HG03460 (cell line): ENCODE data around the gene USHBP1.
"Not testable (repeated sequence)": the region's sequence is repeated elsewhere in the genome, so short reads cannot be mapped to it uniquely, and the experiment has no call there.

Experiments
- ATAC-seq: cut with Tn5 transposase; IDR thresholded peaks from one replicate; pipeline ENCODE4 v1.9.1; 2021; ENCODE audit not compliant: unreplicated experiment

Gene USHBP1

DNA sequence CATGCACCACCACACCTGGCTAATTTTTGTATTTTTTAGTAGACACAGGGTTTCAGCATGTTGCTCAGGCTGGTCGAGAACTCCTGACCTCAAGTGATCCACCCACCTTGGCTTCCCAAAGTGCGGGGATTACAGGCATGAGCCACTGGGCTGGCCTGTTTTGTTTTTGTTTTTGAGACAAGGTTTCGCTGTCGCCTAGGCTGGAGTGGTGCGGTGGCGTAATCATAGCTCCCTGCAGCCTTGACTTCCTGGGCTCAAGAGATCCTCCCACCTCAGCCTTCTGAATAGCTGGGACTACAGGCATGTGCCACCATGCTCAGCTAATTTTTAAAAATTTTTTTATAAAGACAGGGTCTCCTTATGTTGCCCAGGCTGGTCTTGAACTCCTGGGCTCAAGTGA lies 31.0 kb upstream of the USHBP1 start:
- not testable (repeated sequence) for ATAC-seq

DNA sequence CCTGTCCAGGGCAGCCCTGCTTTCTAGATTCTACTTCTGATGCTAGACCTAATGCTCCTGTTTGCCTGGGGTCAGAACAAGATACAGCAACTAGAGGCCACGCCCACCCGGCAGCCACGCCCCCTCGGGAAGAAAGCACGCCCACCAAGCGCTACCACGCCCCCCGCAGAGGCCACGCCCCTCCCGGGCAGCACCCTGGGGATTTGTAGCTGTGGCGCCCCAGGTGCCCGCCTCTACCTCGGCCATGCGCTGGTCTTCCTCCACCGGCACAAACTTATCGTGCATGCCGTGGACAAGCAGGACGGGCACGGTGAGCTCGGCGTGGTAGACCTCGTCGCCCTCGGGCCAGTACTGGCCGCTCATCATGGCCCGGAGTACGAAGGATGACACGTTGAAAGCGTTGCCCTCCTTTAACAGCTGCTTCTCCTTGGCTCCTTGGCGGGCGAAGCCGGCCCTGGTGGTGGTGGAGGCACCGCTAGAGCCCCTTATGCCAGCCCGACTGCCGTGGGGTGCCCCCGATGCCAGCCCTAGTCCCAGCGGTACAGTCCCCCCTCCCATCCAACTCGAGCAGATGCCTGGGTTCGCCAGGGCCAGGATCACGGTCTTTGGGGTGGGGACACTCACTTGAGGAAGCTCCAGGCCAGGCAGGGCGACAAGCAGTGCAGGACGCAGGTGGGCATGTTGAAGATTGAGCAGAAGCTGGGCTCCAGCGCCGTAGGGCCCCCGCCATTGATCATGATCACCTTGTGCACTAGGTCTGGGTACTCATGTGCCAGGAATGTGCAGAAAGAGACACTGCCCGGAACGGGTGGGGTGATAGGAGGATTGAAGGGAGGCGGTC lies 29.7 kb upstream of the USHBP1 start:
- no peak for ATAC-seq

DNA sequence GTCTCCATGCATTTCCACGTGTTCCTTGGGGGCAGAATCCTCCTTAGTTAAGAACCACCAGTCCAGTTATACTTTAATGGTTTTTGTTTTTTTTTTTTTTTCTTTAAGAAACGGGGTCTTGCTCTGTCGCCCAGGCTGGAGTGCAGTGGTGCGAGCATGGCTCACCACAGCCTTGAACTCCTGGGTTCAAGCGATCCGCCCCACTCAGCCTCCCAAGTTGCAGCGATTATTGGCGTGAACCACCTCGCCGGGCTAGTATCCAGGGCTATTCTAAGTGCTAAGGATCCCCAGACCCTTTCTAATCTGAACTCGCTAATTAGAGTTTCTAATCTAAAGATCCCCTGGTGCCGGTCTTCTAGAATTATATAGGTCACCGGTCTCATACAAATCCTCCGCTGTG lies 29.1 kb upstream of the USHBP1 start:
- no peak for ATAC-seq

DNA sequence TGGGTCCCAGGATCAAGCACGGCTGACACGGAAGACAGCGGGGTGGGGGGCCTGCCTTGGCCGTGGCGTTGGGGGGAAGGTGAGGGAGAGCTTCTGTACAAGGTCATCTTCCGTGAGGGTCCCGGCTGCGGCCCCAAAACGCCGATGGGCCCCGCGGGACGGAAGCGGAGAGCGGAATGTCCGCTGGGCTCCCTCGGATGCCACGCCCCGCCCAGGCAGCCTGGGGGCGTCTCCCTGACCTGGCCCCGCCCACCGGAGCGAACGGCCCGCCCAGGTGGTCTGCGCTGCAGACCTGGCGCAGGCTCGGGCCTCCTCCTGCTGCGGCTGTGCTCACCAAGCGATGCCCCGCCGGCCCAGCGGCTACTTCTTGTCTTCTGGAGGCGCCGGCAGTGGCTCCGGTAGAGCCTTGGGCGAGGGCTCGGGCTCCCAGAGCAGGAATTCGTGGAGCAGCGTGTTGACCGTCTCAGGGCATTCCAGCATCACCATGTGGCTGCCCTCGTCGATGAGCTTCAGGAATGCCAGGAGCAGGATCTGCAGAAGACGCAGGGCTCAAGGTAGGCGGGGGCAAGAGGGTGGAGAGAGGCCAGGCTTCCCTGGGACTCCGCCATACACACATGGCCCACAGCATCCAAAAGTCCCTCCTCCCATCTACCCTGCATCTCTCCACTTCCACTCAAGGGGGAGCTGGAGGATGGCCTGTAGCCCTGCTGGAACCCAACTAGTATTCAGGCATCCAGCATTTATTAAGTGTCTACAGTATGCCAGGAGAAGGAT lies 27.9 kb upstream of the USHBP1 start:
- ATAC-seq, result peak; percentile 83

DNA sequence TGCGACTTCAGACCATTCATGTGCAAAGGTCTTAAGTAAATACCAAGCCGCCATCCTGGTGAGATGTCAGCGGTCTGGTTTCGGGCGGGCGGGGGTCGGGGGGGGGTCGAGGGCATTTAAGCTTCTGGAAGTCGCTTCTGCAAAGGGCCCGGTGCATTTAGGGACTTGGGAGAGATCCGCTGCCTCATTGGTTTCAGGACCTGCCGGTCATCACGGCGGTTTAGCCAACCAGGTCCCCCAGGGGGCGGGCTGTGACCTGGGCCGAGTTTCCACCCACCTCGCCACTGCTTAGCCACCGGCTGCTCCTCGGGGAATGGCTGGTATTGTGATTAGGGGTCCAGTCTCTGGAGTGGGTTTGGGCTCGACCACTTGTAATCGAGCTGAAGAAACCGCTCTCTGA lies 24.9 kb upstream of the USHBP1 start:
- no peak for ATAC-seq

DNA sequence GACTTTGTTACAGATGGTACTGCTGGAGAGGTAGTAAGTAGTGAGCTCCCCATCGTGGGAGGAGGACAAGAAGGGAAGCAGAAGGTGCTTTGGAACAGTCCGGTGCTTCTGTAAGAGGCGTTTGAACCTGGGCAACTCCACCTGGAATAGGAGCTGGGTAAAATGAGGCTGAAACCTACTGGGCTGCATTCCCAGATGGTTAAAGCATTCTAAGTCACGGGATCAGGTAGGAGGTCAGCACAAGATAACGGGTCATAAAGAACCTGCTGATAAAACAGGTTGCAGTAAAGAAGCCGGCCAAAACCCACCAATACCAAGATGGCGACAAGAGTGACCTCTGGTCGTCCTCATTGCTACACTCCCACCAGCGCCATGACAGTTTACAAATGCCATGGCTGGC lies 22.2 kb upstream of the USHBP1 start:
- no peak for ATAC-seq

DNA sequence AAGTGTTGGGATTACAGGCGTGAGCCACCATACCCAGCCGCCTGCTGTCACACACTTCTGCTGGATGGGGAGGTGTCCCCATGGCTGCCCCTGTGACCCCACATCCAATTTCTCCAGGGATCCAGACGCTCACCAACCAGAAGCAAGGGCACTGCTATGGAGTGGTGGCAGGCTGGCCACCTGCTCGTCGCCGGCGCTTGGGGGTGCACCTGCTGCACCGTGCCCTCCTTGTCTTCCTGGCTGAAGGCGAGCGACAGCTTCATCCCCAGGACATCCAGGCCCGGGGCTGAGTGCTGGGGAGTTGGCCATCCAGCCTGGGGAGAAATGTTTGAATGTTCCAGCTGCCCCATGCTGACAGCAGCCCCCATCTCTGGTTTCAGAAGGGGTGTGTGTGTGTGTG lies 21.7 kb upstream of the USHBP1 start:
- ATAC-seq, result no peak

DNA sequence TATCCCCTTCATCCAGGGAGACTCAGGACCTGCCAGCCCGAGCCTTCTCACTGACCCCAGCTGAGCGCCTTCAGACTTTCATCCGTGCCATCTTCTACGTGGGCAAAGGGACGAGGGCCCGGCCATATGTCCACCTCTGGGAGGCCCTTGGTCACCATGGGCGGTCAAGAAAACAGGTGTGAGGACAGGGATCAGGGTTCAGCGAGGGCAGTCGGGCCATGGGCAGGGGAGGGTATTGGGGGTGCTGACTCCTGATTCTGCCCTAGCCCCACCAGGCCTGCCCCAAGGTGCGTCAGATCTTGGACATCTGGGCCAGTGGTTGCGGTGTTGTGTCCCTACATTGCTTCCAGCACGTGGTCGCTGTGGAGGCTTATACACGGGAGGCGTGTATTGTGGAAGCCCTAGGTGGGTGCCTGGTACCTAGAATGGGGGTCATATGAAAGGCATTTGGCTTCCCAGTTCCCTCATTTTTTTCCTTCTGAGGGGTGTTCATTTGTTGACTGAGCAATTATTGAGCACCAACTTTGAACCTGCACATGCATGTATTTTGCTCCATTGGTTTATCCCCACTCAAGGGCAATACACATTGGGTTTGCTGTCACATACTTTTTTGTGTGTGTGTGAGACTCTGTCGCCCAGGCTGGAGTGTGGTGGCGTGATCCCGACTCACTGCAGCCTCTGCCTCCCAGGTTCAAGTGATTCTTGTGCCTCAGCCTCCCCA lies 21.0 kb upstream of the USHBP1 start:
- no peak for ATAC-seq

DNA sequence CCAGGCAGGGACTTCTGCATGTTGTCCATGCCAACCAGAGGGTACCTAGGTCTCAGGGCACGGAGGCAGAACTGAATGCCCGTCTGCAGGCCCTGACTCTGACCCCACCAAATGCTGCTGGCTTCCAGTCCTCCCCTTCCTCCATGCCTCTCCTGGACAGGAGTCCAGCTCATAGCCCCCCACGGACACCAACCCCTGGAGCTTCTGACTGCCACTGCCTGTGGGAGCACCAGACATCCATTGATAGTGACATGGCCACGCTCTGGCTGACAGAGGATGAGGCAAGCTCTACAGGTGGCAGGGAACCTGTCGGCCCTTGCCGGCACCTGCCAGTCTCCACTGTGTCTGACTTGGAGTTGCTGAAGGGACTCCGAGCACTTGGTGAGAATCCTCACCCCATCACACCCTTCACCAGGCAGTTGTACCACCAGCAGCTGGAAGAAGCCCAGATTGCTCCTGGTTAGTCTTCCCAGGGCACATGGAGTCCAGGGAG lies 19.0 kb upstream of the USHBP1 start:
- no peak for ATAC-seq

DNA sequence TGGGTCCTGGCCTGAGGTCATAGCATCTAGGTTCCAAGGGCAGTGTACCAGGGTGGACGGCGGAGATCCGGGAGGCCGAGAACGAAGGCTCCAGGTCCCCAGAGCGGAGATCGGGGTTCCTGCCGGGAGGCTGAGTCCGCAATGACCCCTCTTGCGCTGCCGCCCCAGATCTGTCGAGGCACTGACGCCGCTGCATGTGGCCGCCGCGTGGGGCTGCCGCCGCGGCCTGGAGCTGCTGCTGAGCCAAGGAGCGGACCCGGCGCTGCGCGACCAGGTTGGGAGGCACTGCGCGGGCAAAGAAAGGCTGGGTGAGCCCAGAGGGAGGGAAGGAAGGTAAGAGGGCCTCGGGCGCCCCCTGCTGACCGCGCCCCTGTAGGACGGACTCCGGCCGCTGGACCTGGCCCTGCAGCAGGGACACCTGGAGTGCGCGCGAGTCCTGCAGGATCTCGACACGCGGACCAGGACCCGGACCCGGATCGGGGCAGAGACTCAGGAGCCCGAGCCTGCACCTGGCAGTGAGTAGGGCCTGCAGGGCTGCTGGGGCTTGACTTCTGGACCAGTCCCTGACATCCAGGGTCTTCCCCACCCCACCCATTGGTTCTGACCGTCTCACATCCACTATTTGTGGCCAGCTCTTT lies 18.1 kb upstream of the USHBP1 start:
- ATAC-seq, result peak; percentile 72

DNA sequence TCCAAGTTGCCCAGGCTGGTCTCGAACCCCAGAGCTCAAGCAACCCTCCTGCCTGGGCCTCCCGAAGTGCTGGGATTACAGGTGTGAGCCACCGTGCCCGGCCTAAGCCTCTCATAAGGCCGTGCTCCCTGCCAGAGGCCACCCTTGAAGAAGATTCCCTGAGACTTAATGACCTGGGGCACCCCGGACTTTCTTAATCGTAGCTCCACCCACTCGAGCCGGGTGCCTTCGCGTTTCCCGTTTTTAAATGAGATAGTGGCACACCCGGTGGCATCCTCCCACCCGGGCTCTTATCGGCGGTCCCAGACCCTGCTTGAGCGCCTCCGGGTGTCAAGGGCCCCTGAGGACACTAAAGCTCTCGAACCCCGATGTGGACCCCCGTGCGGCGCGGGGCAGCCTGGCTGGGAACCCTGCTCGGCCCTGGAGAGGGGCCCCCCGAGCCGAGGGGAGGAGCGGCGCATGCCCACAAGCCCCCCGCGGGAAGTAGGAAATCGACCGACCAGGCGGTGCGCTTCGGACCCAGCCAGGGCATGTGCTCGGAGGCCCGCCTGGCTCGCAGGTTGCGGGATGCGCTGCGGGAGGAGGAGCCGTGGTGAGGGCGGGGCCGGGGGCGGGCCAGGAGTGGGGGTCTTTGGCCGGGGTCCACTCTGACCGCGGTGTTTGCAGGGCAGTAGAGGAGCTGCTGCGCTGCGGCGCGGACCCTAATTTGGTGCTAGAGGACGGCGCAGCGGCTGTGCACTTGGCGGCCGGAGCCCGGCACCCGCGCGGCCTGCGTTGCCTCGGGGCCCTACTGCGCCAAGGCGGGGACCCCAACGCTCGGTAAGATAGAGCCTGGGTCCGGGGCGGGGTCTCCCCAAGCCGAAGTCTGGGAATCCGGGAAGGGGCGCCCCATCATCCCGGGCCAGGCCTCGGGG lies 17.1 kb upstream of the USHBP1 start, which contains the start of gene ANKLE1:
TSS of gene ANKLE1 (plus strand) at position 511 of the 914 bp plus-strand sequence. CDS start at position 531, 20 bp downstream.
- no peak for ATAC-seq

DNA sequence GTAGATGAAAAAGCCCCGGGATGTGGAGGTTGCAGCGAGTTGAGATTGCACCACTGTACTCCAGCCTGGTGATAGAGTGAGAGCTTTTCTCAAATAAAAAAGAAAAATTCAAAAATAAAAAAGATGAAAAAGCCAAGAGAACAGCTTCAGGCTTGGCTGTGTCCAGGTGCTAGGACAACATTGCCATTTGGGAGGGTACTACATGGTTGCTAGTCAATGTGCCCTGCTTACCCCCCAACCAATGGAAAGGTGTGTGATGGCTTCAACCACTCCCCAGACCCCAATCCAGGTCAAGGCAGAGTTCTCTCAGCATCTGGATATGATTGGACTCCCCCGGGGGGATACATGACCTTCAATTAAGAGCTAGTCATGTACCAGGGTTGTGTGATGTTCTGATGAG lies 14.9 kb upstream of the USHBP1 start:
- no peak for ATAC-seq

DNA sequence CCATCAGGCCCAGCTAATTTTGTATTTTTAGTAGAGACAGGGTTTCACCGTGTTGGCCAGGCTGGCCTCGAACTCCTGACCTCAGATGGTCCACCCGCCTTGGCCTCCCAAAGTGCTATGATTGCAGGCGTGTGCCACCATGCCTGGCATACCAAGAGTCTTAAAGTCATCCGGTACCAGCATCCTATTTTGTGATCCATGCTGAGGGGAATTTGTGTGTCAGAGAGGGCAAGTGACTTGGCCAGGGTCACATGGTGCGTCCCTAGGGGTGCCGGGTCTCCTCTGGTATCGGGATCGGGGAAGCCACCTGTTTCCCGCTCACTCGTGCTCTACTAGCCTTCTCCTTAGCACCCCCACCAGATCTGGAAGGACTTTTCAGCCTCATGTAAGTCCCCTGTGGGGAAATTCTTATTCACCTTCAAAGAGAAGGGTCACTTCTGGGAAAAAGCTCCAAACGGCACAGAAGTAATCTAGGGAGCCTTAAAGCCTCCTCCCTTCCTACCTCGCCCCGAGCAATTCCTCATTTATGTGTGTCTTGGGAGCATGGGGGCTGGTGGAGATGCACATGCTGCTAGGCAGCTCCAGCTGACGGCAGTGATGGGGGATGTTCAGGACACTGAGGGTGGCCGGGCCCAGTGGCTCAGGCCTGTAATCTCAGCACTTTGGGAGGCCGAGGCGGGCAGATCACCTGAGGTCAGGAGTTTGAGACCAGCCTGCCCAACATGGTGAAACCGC lies 11.1 kb upstream of the USHBP1 start:
- ATAC-seq, result no peak

DNA sequence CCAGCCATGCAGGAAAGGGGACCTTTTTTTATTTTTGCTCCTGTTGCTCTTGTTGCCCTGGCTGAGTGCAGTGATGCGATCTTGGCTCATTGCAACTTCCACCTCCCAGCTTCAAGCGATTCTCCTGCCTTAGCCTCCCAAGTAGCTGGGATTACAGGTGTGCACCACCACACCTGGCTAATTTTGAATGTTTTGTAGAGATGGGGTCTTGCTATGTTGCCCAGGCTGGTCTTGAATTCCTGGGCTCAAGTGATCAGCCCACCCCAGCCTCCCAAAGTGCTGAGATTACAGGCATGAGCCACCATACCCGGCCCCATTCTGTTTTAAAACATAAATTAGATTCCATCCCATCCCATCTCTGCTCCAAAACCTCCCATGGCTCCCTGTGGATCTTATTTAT lies 10.3 kb upstream of the USHBP1 start:
- not testable (repeated sequence) for ATAC-seq

DNA sequence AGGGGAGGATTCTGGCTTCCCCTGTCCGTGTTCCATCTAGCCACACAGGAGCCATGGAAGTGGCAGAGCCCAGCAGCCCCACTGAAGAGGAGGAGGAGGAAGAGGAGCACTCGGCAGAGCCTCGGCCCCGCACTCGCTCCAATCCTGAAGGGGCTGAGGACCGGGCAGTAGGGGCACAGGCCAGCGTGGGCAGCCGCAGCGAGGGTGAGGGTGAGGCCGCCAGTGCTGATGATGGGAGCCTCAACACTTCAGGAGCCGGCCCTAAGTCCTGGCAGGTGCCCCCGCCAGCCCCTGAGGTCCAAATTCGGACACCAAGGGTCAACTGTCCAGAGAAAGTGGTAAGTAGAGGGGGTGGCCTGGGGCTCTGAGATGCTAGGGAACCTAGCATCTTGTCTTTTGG lies 4.2 kb upstream of the USHBP1 start:
- no peak for ATAC-seq

DNA sequence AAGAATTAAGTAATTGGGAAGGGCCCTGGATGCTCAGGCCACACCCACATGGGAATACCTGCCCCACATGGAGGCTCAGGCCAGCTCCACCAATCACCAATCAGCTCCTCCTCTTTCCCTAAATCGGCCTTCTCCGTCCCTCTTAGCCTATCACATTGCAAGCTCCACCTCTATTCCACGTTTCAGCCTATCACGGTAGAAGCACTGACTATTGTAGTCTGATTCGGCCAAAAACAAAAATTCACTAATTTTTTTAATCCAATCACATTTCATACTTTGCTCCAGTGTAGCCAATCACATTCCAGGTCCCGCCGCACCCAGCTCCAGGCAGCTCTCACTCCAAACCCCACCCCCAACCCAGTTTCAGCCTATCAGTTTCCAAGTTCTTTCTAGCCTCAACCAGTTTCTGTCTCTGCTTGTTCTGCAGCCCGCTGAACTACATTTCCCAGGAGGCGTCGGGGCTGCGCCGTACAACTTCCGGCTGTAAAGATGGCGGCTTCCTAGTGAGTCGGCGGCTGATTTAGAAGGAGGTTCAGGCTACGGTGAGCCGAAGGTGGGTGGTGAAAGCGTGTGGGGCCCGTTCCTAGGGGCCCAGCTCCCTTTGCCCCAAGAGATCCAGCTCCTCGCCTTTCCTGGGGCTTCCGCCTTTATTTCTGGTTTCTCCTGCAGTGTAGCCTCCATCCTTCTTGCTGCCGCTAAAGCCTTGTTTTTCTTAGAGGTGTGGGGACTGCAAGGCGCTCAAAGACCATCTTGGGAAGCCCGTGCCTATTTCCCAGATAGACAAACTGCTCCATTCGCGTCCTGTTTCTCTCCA lies 2.6 kb upstream of the USHBP1 start, which contains the start of gene BABAM1:
TSS of gene BABAM1 (plus strand) at position 469 of the 814 bp plus-strand sequence. CDS start 1,364 bp downstream, outside the sequence.
- peak; percentile 93 for ATAC-seq

DNA sequence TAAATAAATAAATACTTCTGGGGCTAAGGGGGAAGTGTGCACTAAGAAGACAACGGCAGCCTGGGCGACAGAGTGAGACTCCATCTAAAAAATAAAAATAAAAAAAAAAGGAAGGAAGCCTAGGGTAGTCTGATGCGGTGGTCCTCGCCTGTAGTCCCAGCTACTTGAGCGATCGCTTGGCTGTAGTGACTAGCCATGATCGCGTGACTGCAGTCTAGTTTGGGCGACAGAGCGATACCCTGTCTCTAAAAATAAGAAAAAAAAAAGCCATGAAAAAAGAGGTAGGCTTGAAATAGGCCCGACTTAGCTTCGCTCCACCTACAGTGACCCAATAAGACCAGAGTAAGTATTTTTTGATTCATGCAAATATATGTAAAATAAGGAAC lies 2.0 kb upstream of the USHBP1 start:
- peak; percentile 10 for ATAC-seq

DNA sequence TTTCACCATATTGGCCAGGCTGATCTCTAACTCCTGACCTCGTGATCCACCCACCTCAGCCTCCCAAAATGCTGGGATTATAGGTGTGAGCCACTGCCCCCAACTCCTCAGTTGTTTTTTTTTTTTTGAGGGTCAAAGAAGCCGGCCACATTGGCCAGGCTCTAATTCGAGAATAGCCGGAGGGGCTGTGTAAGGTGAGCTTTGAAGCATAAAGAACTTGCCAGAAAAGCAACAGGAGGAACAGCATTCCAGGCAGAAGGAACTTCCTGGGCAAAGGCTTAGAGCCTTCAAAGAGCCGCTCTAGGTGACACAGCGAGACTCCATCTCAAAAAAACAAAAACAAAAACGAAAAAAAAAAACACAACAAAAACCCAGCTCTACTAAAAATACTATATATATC lies 1.5 kb upstream of the USHBP1 start:
- no peak for ATAC-seq
